H9 (cell line): ENCODE measurements around the gene SH3BGR. TPM values are rescaled to one million over a fixed set of nuclear protein-coding genes. Genes with fewer than 3 reads are reported as not detected.

ENCODE experiments used
- DNase-seq: peaks from one replicate; pipeline ENCODE4 v3.0.0-alpha.2; 2017
- H2AFZ ChIP-seq: one replicate; pipeline ENCODE4 v1.6.1; 2013; ENCODE audit warnings: mild to moderate bottlenecking, low read length, control low read depth, moderate library complexity
- H2AK5ac ChIP-seq: 2 replicates; pipeline ENCODE4 v1.6.1; 2013; ENCODE audit warnings: low read length, control low read depth, mixed read lengths; ENCODE audit not compliant: insufficient read length
- H2BK120ac ChIP-seq: one replicate; pipeline ENCODE4 v1.6.1; 2013; ENCODE audit warnings: low read depth, mild to moderate bottlenecking, low read length, control low read depth, inconsistent platforms; ENCODE audit not compliant: poor library complexity, severe bottlenecking
- H2BK12ac ChIP-seq: 2 replicates; pipeline ENCODE4 v1.6.1; 2013; ENCODE audit warnings: low read length, control low read depth, mixed read lengths, low read depth; ENCODE audit not compliant: insufficient read length
- H2BK15ac ChIP-seq: 2 replicates; pipeline ENCODE4 v1.6.1; 2013; ENCODE audit warnings: low read depth, low read length, control low read depth
- H2BK20ac ChIP-seq: one replicate; pipeline ENCODE4 v1.6.1; 2013; ENCODE audit warnings: low read depth, mild to moderate bottlenecking, low read length, control low read depth, inconsistent platforms; ENCODE audit not compliant: poor library complexity, severe bottlenecking
- H2BK5ac ChIP-seq: 2 replicates; pipeline ENCODE4 v1.6.1; 2013; ENCODE audit warnings: low read length, control low read depth, mixed read lengths; ENCODE audit not compliant: insufficient read length
- H3K14ac ChIP-seq: 2 replicates; pipeline ENCODE4 v1.6.1; 2013; ENCODE audit warnings: low read length, control low read depth; ENCODE audit not compliant: insufficient read depth
- H3K18ac ChIP-seq: 2 replicates; pipeline ENCODE4 v1.6.1; 2013; ENCODE audit warnings: low read depth, mild to moderate bottlenecking, mixed read lengths, low read length, control low read depth; ENCODE audit not compliant: insufficient read length
- H3K23ac ChIP-seq: 2 replicates; pipeline ENCODE4 v1.6.1; 2013; ENCODE audit warnings: low read length, control low read depth, mixed read lengths, low read depth; ENCODE audit not compliant: insufficient read length
- H3K23me2 ChIP-seq: 2 replicates; pipeline ENCODE4 v1.6.1; 2013; ENCODE audit warnings: low read depth, mild to moderate bottlenecking, mixed read lengths, low read length, control low read depth; ENCODE audit not compliant: insufficient read length, poor library complexity, severe bottlenecking
- H3K27ac ChIP-seq: 2 replicates; pipeline ENCODE4 v1.5.1; 2013; ENCODE audit warnings: low read length, control low read depth, mixed read lengths, low read depth; ENCODE audit not compliant: insufficient read length
- H3K27me3 ChIP-seq: 2 replicates; pipeline ENCODE4 v1.6.1; 2013; ENCODE audit warnings: low read length, control low read depth, inconsistent platforms; ENCODE audit not compliant: insufficient read depth
- H3K4ac ChIP-seq: 2 replicates; pipeline ENCODE4 v1.6.1; 2013; ENCODE audit warnings: low read depth, mild to moderate bottlenecking, control low read depth, inconsistent platforms, low read length, moderate library complexity
- H3K4me1 ChIP-seq: 2 replicates; pipeline ENCODE4 v1.6.1; 2013; ENCODE audit warnings: low read length, control low read depth, inconsistent platforms; ENCODE audit not compliant: insufficient read depth
- H3K4me2 ChIP-seq: 2 replicates; pipeline ENCODE4 v1.6.1; 2013; ENCODE audit warnings: low read length, control low read depth, mixed read lengths; ENCODE audit not compliant: insufficient read length, insufficient read depth
- H3K56ac ChIP-seq: 2 replicates; pipeline ENCODE4 v1.6.1; 2013; ENCODE audit warnings: low read depth, mild to moderate bottlenecking, mixed read lengths, low read length, control low read depth; ENCODE audit not compliant: insufficient read length
- H3K79me1 ChIP-seq: 2 replicates; pipeline ENCODE4 v1.6.1; 2013; ENCODE audit warnings: low read depth, mild to moderate bottlenecking, moderate library complexity, low read length, control low read depth, inconsistent platforms; ENCODE audit not compliant: insufficient read depth, poor library complexity, severe bottlenecking
- H3K79me2 ChIP-seq: 2 replicates; pipeline ENCODE4 v1.6.1; 2013; ENCODE audit warnings: low read length, control low read depth, inconsistent platforms; ENCODE audit not compliant: insufficient read depth
- H3K9ac ChIP-seq: 2 replicates; pipeline ENCODE4 v1.6.1; 2013; ENCODE audit warnings: low read length, control low read depth, mixed read lengths; ENCODE audit not compliant: insufficient read length; ENCODE audit errors: extremely low read depth
- H3K9me3 ChIP-seq: one replicate; pipeline ENCODE4 v1.6.1; 2013; ENCODE audit warnings: low read depth, low read length, inconsistent platforms; ENCODE audit not compliant: control insufficient read depth
- H3T11ph ChIP-seq: one replicate; pipeline ENCODE4 v1.6.1; 2013; ENCODE audit warnings: mild to moderate bottlenecking, low read length, control low read depth, inconsistent platforms
- H4K20me1 ChIP-seq: one replicate; pipeline ENCODE4 v1.6.1; 2013; ENCODE audit not compliant: control insufficient read depth, insufficient read length, insufficient read depth
- H4K5ac ChIP-seq: 2 replicates; pipeline ENCODE4 v1.6.1; 2013; ENCODE audit warnings: low read depth, mild to moderate bottlenecking, mixed read lengths, low read length, control low read depth; ENCODE audit not compliant: insufficient read length
- H4K8ac ChIP-seq: replicated peaks from 2 replicates; pipeline ENCODE4 v1.6.1; 2013; ENCODE audit warnings: low read length, control low read depth, mixed read lengths, low read depth; ENCODE audit not compliant: insufficient read length
- H4K91ac ChIP-seq: 2 replicates; pipeline ENCODE4 v1.6.1; 2013; ENCODE audit warnings: low read depth, mild to moderate bottlenecking, moderate library complexity, mixed read lengths, low read length, control low read depth; ENCODE audit not compliant: insufficient read length
- H3K27ac Mint-ChIP-seq, 3 experiments: 2 replicates in 2 of 3; 3 replicates in 1 of 3; pipeline ENCODE4 v1.8.0; 2020 to 2021; ENCODE audit warnings: mixed read lengths in 3 of 3, mild to moderate bottlenecking in 1 of 3, moderate library complexity in 1 of 3
- H3K27me3 Mint-ChIP-seq: 2 replicates; pipeline ENCODE4 v1.8.0; 2021; ENCODE audit warnings: low read depth, mild to moderate bottlenecking, moderate library complexity, mixed read lengths
- H3K36me3 Mint-ChIP-seq, 3 experiments: 2 replicates in 2 of 3; 3 replicates in 1 of 3; pipeline ENCODE4 v1.8.0; 2020 to 2021; ENCODE audit warnings: low read depth in 3 of 3, mixed read lengths in 3 of 3; ENCODE audit not compliant: insufficient read depth in 1 of 3
- H3K4me1 Mint-ChIP-seq, 2 experiments: 2 replicates each; pipeline ENCODE4 v1.8.0; 2020; ENCODE audit warnings: mixed read lengths in 2 of 2
- H3K4me3 Mint-ChIP-seq, 2 experiments: 2 replicates in 1 of 2; 3 replicates in 1 of 2; pipeline ENCODE4 v1.8.0; 2020 to 2021; ENCODE audit warnings: mild to moderate bottlenecking in 2 of 2, mixed read lengths in 2 of 2, moderate library complexity in 1 of 2
- H3K9me3 Mint-ChIP-seq, 2 experiments: 2 replicates in 1 of 2; 3 replicates in 1 of 2; pipeline ENCODE4 v1.8.0; 2020; ENCODE audit warnings: mild to moderate bottlenecking in 2 of 2, mixed read lengths in 2 of 2, moderate library complexity in 1 of 2
- WGBS: extraction: QIAGEN DNeasy Blood & Tissue Kit; methylation state at CpG from one replicate; pipeline ENCODE4 v1.1.7; 2013; ENCODE audit warnings: missing lambda C conversion rate, low lambda C conversion rate, mixed read lengths; ENCODE audit not compliant: insufficient read length; ENCODE audit errors: extremely low coverage; 5-methylcytosine and 5-hydroxymethylcytosine counted together
- total RNA-seq: library from RNA; stranded (reverse); gene quantifications from 2 replicates; pipeline ENCODE4 v1.2.1, GENCODE V29; 2021
- TF ChIP-seq, protein P1 (sequence below): fragments of 200-600 bp; sonication (generic); conservative IDR thresholded peaks from 3 replicates; pipeline ENCODE4 v1.8.0; 2021; ENCODE audit warnings: antibody characterized with exemption, mild to moderate bottlenecking

SH3BGR gene
- total RNA-seq, 1 experiment from 2014 or later, result 2.9 TPM

DNA sequence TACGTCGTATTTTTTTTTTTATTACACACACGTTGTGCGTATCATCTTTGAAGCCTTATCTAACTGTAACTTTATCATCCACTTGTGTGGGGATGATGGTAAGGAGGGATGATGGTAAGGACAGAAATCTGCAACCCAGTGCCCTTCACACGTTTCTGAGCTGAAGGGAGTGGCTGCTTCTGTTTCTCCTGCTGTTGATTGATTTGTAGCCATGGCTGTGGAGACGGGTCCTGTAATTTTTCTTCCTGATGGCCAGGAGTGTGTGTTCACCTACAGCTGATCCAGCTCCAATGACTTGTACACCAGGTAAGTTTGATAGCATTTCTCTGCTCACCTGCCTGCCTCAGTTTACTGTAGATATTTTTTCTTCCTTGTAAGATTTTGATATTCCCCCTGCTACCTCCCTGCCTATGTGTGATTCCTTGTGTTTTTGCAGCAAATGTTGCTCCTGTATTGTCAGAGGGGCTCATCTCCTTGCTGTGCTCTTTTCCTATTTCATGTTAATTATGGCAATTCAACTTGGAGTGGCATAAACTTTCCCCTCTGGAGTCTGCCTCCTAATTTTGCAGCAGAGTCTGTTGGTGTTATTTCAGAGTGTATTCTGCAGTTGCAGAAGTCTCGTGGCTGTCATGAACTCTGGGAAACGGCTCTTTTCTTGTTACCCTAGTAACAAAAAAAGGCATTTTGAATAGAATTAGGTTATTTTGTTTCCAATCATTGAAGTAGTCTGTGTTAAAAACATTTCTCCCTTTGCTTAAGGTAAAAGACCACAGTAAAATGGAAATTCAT is 64.1 kb downstream of the SH3BGR start:
- H2BK15ac ChIP-seq, result no peak overlapping the region
- H3K56ac ChIP-seq, result no peak overlapping the region
- no peak overlapping the region for H4K91ac ChIP-seq
- no peak overlapping the region for H3K4ac ChIP-seq
- no peaks in the 10 kb centered on the region for H3K23me2 ChIP-seq
- H3K14ac ChIP-seq, result no peak overlapping the region
- H3K79me1 ChIP-seq, result no peaks in the 10 kb centered on the region
- H2BK20ac ChIP-seq, result no peak overlapping the region
- Mint-ChIP-seq H3K27ac (no peak overlapping the region; a peak in 1 of 7 replicates), H3K4me1 (peaks cover 10 to 12% of the 10 kb centered on the region in 2 experiments), H3K4me3 (no peak overlapping the region), H3K36me3 (peaks cover 0 to 5% (median 2%) of the 10 kb centered on the region in 3 experiments; a peak in 3 of 7 replicates), H3K27me3 (peaks cover 3% of the 10 kb centered on the region), H3K9me3 (no peaks in the 10 kb centered on the region; a peak in 1 of 5 replicates)
- DNase-seq, result no peak
- H3K27ac ChIP-seq, result no peak overlapping the region
- no peaks in the 10 kb centered on the region for H3K9me3 ChIP-seq
- no peak overlapping the region for H2BK120ac ChIP-seq
- H4K8ac ChIP-seq, result no peak overlapping the region
- WGBS, result no CpG with 5 or more reads among the region's 8 CpGs
- H3K18ac ChIP-seq, result no peak overlapping the region
- no peak overlapping the region for H3K9ac ChIP-seq
- H3K4me2 ChIP-seq, result no peak overlapping the region
- no peak overlapping the region for H4K5ac ChIP-seq
- H4K20me1 ChIP-seq, result no peaks in the 10 kb centered on the region
- TF ChIP-seq, protein P1, sequence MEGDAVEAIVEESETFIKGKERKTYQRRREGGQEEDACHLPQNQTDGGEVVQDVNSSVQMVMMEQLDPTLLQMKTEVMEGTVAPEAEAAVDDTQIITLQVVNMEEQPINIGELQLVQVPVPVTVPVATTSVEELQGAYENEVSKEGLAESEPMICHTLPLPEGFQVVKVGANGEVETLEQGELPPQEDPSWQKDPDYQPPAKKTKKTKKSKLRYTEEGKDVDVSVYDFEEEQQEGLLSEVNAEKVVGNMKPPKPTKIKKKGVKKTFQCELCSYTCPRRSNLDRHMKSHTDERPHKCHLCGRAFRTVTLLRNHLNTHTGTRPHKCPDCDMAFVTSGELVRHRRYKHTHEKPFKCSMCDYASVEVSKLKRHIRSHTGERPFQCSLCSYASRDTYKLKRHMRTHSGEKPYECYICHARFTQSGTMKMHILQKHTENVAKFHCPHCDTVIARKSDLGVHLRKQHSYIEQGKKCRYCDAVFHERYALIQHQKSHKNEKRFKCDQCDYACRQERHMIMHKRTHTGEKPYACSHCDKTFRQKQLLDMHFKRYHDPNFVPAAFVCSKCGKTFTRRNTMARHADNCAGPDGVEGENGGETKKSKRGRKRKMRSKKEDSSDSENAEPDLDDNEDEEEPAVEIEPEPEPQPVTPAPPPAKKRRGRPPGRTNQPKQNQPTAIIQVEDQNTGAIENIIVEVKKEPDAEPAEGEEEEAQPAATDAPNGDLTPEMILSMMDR, result no peak
- no peak overlapping the region for H2AFZ ChIP-seq
- H2AK5ac ChIP-seq, result no peak overlapping the region
- no peak overlapping the region for H3T11ph ChIP-seq
- no peaks in the 10 kb centered on the region for H3K27me3 ChIP-seq
- no peak overlapping the region for H3K23ac ChIP-seq
- no peak overlapping the region for H2BK5ac ChIP-seq
- H3K4me1 ChIP-seq, result no peaks in the 10 kb centered on the region; the same call in 1 of the 2 replicates
- no peak overlapping the region for H2BK12ac ChIP-seq
- H3K79me2 ChIP-seq, result no peaks in the 10 kb centered on the region
